Astrocyte (in vitro differentiated cells and primary cell): ENCODE measurements around the gene MAGEB6B. TPM values are rescaled to one million over a fixed set of nuclear protein-coding genes. Genes with fewer than 3 reads are reported as not detected.
A peak's percentile ranks its signal among the peaks of the same experiment; 100 is the strongest.

ENCODE experiments used
- DNase-seq: peaks from one replicate; pipeline ENCODE4 v3.0.0-alpha.2; 2010; ENCODE audit warnings: low read depth
- FAIRE-seq: peaks from 2 replicates; lab custom pipeline; 2011; peaks lifted over from hg19 to GRCh38; lab: Jason Lieb, UNC
- H2AFZ ChIP-seq: 2 replicates; pipeline ENCODE4 v1.6.0; 2012; ENCODE audit warnings: low read depth, low read length, inconsistent platforms
- H3K27ac ChIP-seq: 2 replicates; pipeline ENCODE4 v1.5.1; 2011; ENCODE audit warnings: low read depth, low read length, inconsistent platforms
- H3K27me3 ChIP-seq: 2 replicates; pipeline ENCODE4 v1.6.0; 2011; ENCODE audit warnings: low read length, inconsistent platforms; ENCODE audit not compliant: insufficient read depth
- H3K36me3 ChIP-seq: 2 replicates; pipeline ENCODE4 v1.5.1; 2011; ENCODE audit warnings: low read length, inconsistent platforms; ENCODE audit not compliant: insufficient read depth
- H3K4me1 ChIP-seq: 2 replicates; pipeline ENCODE4 v1.5.1; 2011; ENCODE audit warnings: low read length, inconsistent platforms; ENCODE audit not compliant: insufficient read depth
- H3K4me2 ChIP-seq: 2 replicates; pipeline ENCODE4 v1.6.0; 2012; ENCODE audit warnings: low read length, inconsistent platforms
- H3K4me3 ChIP-seq: 2 replicates; pipeline ENCODE4 v1.5.1; 2011; ENCODE audit warnings: low read depth, mild to moderate bottlenecking, low read length, inconsistent platforms; ENCODE audit not compliant: insufficient read depth
- H3K79me2 ChIP-seq: 2 replicates; pipeline ENCODE4 v1.6.0; 2012; ENCODE audit warnings: mild to moderate bottlenecking, low read length, inconsistent platforms; ENCODE audit not compliant: insufficient read depth
- H3K9ac ChIP-seq: 2 replicates; pipeline ENCODE4 v1.6.0; 2012; ENCODE audit warnings: mild to moderate bottlenecking, low read length, inconsistent platforms
- H3K9me3 ChIP-seq: 2 replicates; pipeline ENCODE4 v1.5.1; 2012; ENCODE audit warnings: low read depth, mild to moderate bottlenecking, low read length, inconsistent platforms; ENCODE audit not compliant: insufficient read depth
- H4K20me1 ChIP-seq: 2 replicates; pipeline ENCODE4 v1.6.0; 2012; ENCODE audit warnings: low read length, inconsistent platforms; ENCODE audit not compliant: insufficient read depth
- H3K27ac Mint-ChIP-seq: one replicate; pipeline ENCODE4 v1.8.0; 2021; ENCODE audit warnings: mild to moderate bottlenecking, mixed read lengths; ENCODE audit not compliant: unreplicated experiment
- H3K27me3 Mint-ChIP-seq: one replicate; pipeline ENCODE4 v1.8.0; 2021; ENCODE audit warnings: low read depth, mixed read lengths; ENCODE audit not compliant: unreplicated experiment
- H3K36me3 Mint-ChIP-seq: one replicate; pipeline ENCODE4 v1.8.0; 2021; ENCODE audit warnings: low read depth, mixed read lengths; ENCODE audit not compliant: unreplicated experiment
- H3K4me1 Mint-ChIP-seq: one replicate; pipeline ENCODE4 v1.8.0; 2021; ENCODE audit warnings: low read depth, mixed read lengths; ENCODE audit not compliant: unreplicated experiment
- H3K4me3 Mint-ChIP-seq: one replicate; pipeline ENCODE4 v1.8.0; 2021; ENCODE audit warnings: mild to moderate bottlenecking, moderate library complexity, mixed read lengths; ENCODE audit not compliant: unreplicated experiment
- H3K9me3 Mint-ChIP-seq: one replicate; pipeline ENCODE4 v1.8.0; 2021; ENCODE audit warnings: mild to moderate bottlenecking, mixed read lengths; ENCODE audit not compliant: unreplicated experiment
- CTCF ChIP-seq: IDR thresholded peaks from 2 replicates; pipeline ENCODE4 v1.5.1; 2011; ENCODE audit warnings: low read depth, mild to moderate bottlenecking, inconsistent platforms, low read length, moderate library complexity; ENCODE audit not compliant: insufficient read depth
- EZH2 ChIP-seq: IDR thresholded peaks from 2 replicates; pipeline ENCODE4 v1.6.1; 2012; ENCODE audit warnings: mild to moderate bottlenecking, low read length, inconsistent platforms; ENCODE audit not compliant: insufficient read depth
- total RNA-seq: library from RNA; stranded (reverse); gene quantifications from 2 replicates; pipeline ENCODE4 v1.2.1, GENCODE V29; 2021

The MAGEB6B gene
- total RNA-seq, 1 donor from 2014 or later, result not detected

- peak; percentile 79 for FAIRE-seq
- H3K27ac Mint-ChIP-seq, result no peak overlapping the region
- H3K4me3 Mint-ChIP-seq, result no peak overlapping the region
These were observed 47.6 kb downstream of the MAGEB6B start for GRCh38 chrX:26208012-26208411.

More at GRCh38 chrX:26208012-26208411, 47.6 kb downstream of the MAGEB6B start:
- no peaks in the 10 kb centered on the region for H3K27me3 Mint-ChIP-seq
- H3K9me3 Mint-ChIP-seq, result no peaks in the 10 kb centered on the region
- no peaks in the 10 kb centered on the region for H3K36me3 Mint-ChIP-seq
- Histone ChIP-seq H3K4me2 (no peak overlapping the region), H3K9ac (no peak overlapping the region), H3K27ac (no peak overlapping the region), H3K4me3 (no peak overlapping the region), H3K36me3 (no peaks in the 10 kb centered on the region), H3K27me3 (no peaks in the 10 kb centered on the region), H4K20me1 (no peaks in the 10 kb centered on the region), H2AFZ (no peak overlapping the region), H3K4me1 (no peaks in the 10 kb centered on the region), H3K9me3 (no peaks in the 10 kb centered on the region), H3K79me2 (no peaks in the 10 kb centered on the region)
- DNase-seq, result no peak
- TF ChIP-seq EZH2, result no peak
- TF ChIP-seq CTCF, result no peak
- no peaks in the 10 kb centered on the region for H3K4me1 Mint-ChIP-seq

Other genes starting within 250 kb of the MAGEB6B start
- gene MAGEB18, start 22.3 kb upstream of the MAGEB6B start, total RNA-seq, result not detected in 2 replicates
- gene MAGEB6, start 31.8 kb downstream of the MAGEB6B start, total RNA-seq, result not detected in 2 replicates
- not detected in 2 replicates for gene MAGEB5, start 55.6 kb downstream of the MAGEB6B start, total RNA-seq